Activated CD4-positive, alpha-beta T cell treated with anti-CD3 and anti-CD28 coated beads, Interleukin-2, amount 10 ng/mL, durations not matched to agents 7 days and 5 days (primary cell): ENCODE data around the gene NUP58. TPM values are rescaled to one million over a fixed set of nuclear protein-coding genes. Genes with fewer than 3 reads are reported as not detected.

Source experiments
- CTCF ChIA-PET: fragments of 350-600 bp; sonication (Branson Sonifier 250); formaldehyde crosslinking; loops from one replicate; lab custom pipeline; 2021; ENCODE audit warnings: antibody characterized with exemption; lab: Charles Lee
- POLR2A ChIA-PET: fragments of 350-600 bp; sonication (Branson Sonifier 250); formaldehyde crosslinking; loops from one replicate; lab custom pipeline; 2021; ENCODE audit warnings: antibody characterized with exemption; lab: Charles Lee
- DNase-seq: peaks from one replicate; pipeline ENCODE4 v3.0.0-alpha.2; 2020
- H3K27ac Mint-ChIP-seq: one replicate; pipeline ENCODE4 v1.8.0; 2021; ENCODE audit warnings: mild to moderate bottlenecking, moderate library complexity, mixed read lengths
- H3K27me3 Mint-ChIP-seq: one replicate; pipeline ENCODE4 v1.8.0; 2021; ENCODE audit warnings: mixed read lengths
- H3K36me3 Mint-ChIP-seq: one replicate; pipeline ENCODE4 v1.8.0; 2021; ENCODE audit warnings: low read depth, mixed read lengths
- H3K4me1 Mint-ChIP-seq: one replicate; pipeline ENCODE4 v1.8.0; 2021; ENCODE audit warnings: mixed read lengths
- H3K4me3 Mint-ChIP-seq: one replicate; pipeline ENCODE4 v1.8.0; 2021; ENCODE audit warnings: mild to moderate bottlenecking, moderate library complexity, mixed read lengths
- H3K9me3 Mint-ChIP-seq: one replicate; pipeline ENCODE4 v1.8.0; 2021; ENCODE audit warnings: mixed read lengths
- total RNA-seq, 2 experiments: library from RNA; stranded (reverse); gene quantifications; one replicate each; pipeline ENCODE4 v1.2.3, GENCODE V29; 2021

Gene NUP58, protein sequence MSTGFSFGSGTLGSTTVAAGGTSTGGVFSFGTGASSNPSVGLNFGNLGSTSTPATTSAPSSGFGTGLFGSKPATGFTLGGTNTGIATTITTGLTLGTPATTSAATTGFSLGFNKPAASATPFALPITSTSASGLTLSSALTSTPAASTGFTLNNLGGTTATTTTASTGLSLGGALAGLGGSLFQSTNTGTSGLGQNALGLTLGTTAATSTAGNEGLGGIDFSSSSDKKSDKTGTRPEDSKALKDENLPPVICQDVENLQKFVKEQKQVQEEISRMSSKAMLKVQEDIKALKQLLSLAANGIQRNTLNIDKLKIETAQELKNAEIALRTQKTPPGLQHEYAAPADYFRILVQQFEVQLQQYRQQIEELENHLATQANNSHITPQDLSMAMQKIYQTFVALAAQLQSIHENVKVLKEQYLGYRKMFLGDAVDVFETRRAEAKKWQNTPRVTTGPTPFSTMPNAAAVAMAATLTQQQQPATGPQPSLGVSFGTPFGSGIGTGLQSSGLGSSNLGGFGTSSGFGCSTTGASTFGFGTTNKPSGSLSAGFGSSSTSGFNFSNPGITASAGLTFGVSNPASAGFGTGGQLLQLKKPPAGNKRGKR
- 10 to 100 TPM; 75.0 to 76.0 TPM for total RNA-seq

GRCh38 chr13:25301347-25302113 lies at the start of gene NUP58:
Gene NUP58, plus strand, starts transcription at chr13:25301625. Its CDS starts 149 bp downstream, at chr13:25301774.
- ChIA-PET CTCF (interaction anchor here (1.4 kb wide), 1 partner anchor 23 kb away, joined by 3 read pairs; no protein-coding TSS in a partner anchor), POLR2A (interaction anchor here (0.6 kb wide), 1 partner anchor 10 kb away, joined by 3 read pairs; no protein-coding TSS in a partner anchor)
- peaks cover 5% of the 10 kb centered on the region for H3K9me3 Mint-ChIP-seq
- DNase-seq: peak; percentile 95
- H3K27ac Mint-ChIP-seq: peak within 1 kb of the TSS; percentile 96
- H3K27me3 Mint-ChIP-seq: peaks cover 10% of the 10 kb centered on the region
- peaks cover 45% of the 10 kb centered on the region for H3K4me1 Mint-ChIP-seq
- peak within 1 kb of the TSS; percentile 93 for H3K4me3 Mint-ChIP-seq
- H3K36me3 Mint-ChIP-seq: peaks cover 31% of the 10 kb centered on the region

DNA sequence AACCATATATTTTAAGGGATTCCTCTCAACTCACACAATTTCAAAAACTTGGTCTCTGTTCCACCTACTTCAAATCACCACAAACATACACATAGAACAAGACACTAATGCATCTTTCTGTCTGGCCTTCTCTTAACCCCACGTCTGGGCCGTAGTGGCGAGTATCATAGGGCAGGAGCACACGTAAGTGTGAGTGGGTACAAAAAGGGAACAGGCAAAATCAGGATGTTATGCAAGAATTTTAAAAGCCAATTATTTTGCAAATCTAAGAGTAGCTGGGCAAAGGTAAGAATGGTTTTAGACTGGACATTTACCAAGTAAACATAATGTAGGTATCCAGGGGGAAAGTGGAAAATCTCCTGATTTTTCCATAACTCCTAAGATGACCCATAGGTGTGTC lies 49.2 kb upstream of the NUP58 start:
- CTCF ChIA-PET: interaction anchor here (1.0 kb wide), 1 partner anchor 15 kb away, joined by 4 read pairs; no protein-coding TSS in a partner anchor
- Mint-ChIP-seq H3K4me1 (no peaks in the 10 kb centered on the region), H3K27ac (no peak overlapping the region), H3K27me3 (no peaks in the 10 kb centered on the region), H3K36me3 (peaks cover 29% of the 10 kb centered on the region), H3K4me3 (no peak overlapping the region), H3K9me3 (no peaks in the 10 kb centered on the region)
- DNase-seq: no peak
- POLR2A ChIA-PET: no interaction called here

DNA sequence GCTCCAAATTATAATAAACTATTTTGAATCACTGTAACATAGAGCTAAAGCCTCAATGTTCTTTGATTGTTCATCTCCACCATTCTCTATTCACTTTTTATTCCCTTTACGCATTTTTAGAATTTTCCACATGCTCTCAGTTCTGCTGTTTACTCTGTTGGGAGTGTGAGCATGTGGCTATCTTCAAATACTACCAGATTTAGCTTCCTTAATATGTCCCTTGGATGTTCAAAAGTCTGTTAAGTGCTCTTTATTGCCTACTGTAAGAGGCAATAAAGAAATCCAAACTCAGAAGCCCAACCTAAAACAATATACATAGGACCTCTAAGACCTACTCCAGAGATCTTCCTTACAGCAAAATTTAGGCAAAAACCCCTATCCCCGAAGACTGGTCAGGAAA lies 48.7 kb upstream of the NUP58 start:
- H3K4me1 Mint-ChIP-seq: no peaks in the 10 kb centered on the region
- no peak for DNase-seq
- peaks cover 33% of the 10 kb centered on the region for H3K36me3 Mint-ChIP-seq

DNA sequence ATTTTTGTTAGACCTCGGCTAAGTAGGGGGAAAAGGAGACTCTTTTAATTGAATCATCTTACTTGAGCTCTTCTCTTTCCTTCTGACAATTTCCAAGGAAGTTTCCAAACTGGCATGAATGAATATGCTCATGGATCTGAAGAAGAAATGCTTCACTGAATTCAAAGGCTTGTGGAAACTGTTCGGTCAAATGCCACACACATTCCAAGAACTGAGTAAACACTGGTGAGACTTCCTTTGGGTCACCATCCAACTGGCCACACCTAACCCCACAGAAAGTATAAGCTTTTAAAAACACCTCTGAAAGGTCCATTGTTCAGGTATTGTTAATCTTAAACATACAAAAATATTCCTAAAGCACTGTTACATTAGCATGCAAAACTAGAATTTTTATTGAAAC lies 47.7 kb upstream of the NUP58 start:
- Mint-ChIP-seq H3K27ac (no peak overlapping the region), H3K4me1 (no peaks in the 10 kb centered on the region), H3K36me3 (peaks cover 34% of the 10 kb centered on the region), H3K27me3 (no peaks in the 10 kb centered on the region), H3K9me3 (no peaks in the 10 kb centered on the region), H3K4me3 (no peak overlapping the region)
- ChIA-PET POLR2A (no interaction called here), CTCF (no interaction called here)
- DNase-seq: no peak

More for the DNA sequence above, 48.7 kb upstream of the NUP58 start:
- ChIA-PET POLR2A (no interaction called here), CTCF (interaction anchor here (1.0 kb wide), 1 partner anchor 16 kb away, joined by 4 read pairs; no protein-coding TSS in a partner anchor)
- Mint-ChIP-seq H3K27me3 (no peaks in the 10 kb centered on the region), H3K27ac (no peak overlapping the region), H3K9me3 (no peaks in the 10 kb centered on the region), H3K4me3 (no peak overlapping the region)

DNA sequence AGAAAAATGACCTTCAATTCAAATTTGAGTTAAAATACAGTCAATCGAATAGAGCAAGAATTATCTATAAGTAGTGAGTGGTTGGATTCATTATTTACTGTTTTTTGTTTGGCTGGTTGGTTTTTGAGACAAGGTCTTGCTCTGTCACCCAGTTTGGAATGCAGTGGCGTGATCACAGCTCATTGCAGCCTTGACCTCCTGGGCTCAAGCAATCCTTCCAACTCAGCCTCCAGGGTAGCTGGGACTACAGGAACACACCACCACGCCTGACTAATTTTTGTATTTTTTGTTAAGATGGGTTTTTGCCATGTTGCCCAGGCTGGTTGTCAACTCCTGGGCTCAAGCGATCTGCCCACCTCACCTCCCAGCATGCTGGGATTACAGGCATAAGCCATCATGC lies 39.2 kb upstream of the NUP58 start:
- Mint-ChIP-seq H3K27ac (no peak overlapping the region), H3K36me3 (peaks cover 41% of the 10 kb centered on the region), H3K27me3 (no peaks in the 10 kb centered on the region), H3K9me3 (no peaks in the 10 kb centered on the region), H3K4me3 (no peak overlapping the region), H3K4me1 (no peaks in the 10 kb centered on the region)
- ChIA-PET POLR2A (no interaction called here), CTCF (no interaction called here)
- DNase-seq: no peak

DNA sequence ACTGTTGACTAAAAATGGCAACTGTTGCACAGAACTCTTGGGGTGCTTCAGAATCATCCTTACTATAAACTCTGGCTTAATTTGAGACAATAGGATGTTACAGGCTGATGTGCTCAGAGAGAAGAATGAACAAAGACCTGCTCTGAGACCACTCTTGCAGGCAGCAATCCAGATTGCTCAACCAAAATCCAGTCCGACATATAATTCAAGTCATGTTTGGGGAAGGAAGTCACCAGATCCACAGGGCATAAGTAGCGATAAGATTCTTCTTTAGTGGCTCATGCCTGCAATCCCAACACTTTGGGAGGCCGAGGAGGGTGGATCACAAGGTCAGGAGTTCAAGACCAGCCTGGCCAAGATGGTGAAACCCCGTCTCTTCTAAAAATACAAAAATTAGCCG lies 34.7 kb upstream of the NUP58 start:
- no peak for DNase-seq
- POLR2A ChIA-PET: no interaction called here
- Mint-ChIP-seq H3K9me3 (no peaks in the 10 kb centered on the region), H3K36me3 (peaks cover 37% of the 10 kb centered on the region), H3K4me1 (peaks cover 2% of the 10 kb centered on the region), H3K27me3 (no peaks in the 10 kb centered on the region), H3K4me3 (no peak overlapping the region), H3K27ac (no peak overlapping the region)
- CTCF ChIA-PET: no interaction called here

DNA sequence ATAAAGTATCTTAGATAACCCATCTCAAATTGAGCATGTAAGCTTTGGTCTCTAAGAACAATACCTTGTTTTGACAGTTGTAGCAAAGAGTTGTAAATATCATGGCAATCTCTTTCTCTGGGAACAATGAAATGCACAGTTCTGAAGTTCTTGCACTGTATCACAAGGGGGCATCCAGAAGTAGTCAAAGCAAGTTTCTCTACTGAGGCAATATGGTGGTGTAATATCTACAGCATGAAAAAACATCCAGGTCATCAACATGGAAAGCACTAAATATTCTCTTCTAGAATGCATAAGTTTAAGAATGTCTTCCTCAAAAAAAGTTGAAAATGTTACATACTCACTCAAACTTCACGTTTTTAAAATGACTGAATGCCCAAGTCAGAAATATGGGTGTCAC lies 33.7 kb upstream of the NUP58 start:
- Mint-ChIP-seq H3K27me3 (no peaks in the 10 kb centered on the region), H3K36me3 (peaks cover 39% of the 10 kb centered on the region), H3K27ac (no peak overlapping the region), H3K4me3 (no peak overlapping the region), H3K9me3 (no peaks in the 10 kb centered on the region), H3K4me1 (peaks cover 2% of the 10 kb centered on the region)
- POLR2A ChIA-PET: no interaction called here
- no peak for DNase-seq
- CTCF ChIA-PET: no interaction called here

GRCh38 chr13:25268561-25268960 lies 32.9 kb upstream of the NUP58 start:
- Mint-ChIP-seq H3K27me3 (no peaks in the 10 kb centered on the region), H3K9me3 (no peaks in the 10 kb centered on the region), H3K4me3 (no peak overlapping the region), H3K4me1 (peaks cover 2% of the 10 kb centered on the region), H3K27ac (no peak overlapping the region), H3K36me3 (peaks cover 33% of the 10 kb centered on the region)
- ChIA-PET CTCF (no interaction called here), POLR2A (no interaction called here)
- DNase-seq: no peak

GRCh38 chr13:25276748-25277147 lies 24.7 kb upstream of the NUP58 start:
- Mint-ChIP-seq H3K4me1 (peaks cover 34% of the 10 kb centered on the region), H3K9me3 (no peaks in the 10 kb centered on the region), H3K27ac (no peak overlapping the region), H3K27me3 (no peaks in the 10 kb centered on the region), H3K4me3 (no peak overlapping the region), H3K36me3 (peaks cover 15% of the 10 kb centered on the region)
- POLR2A ChIA-PET: no interaction called here
- CTCF ChIA-PET: interaction anchor here (3.3 kb wide), 1 partner anchor 11 kb away, joined by 13 read pairs; the partner anchor contains the start of gene MTMR6
- DNase-seq: no peak

GRCh38 chr13:25280396-25280795 lies 21.0 kb upstream of the NUP58 start:
- H3K9me3 Mint-ChIP-seq: no peaks in the 10 kb centered on the region
- H3K4me3 Mint-ChIP-seq: no peak overlapping the region
- H3K4me1 Mint-ChIP-seq: peaks cover 64% of the 10 kb centered on the region
- ChIA-PET POLR2A (no interaction called here), CTCF (interaction anchor here (0.7 kb wide), 1 partner anchor 184 kb away, joined by 3 read pairs; no protein-coding TSS in a partner anchor)
- peaks cover 17% of the 10 kb centered on the region for H3K36me3 Mint-ChIP-seq
- DNase-seq: no peak
- no peak overlapping the region for H3K27ac Mint-ChIP-seq
- H3K27me3 Mint-ChIP-seq: no peaks in the 10 kb centered on the region

DNA sequence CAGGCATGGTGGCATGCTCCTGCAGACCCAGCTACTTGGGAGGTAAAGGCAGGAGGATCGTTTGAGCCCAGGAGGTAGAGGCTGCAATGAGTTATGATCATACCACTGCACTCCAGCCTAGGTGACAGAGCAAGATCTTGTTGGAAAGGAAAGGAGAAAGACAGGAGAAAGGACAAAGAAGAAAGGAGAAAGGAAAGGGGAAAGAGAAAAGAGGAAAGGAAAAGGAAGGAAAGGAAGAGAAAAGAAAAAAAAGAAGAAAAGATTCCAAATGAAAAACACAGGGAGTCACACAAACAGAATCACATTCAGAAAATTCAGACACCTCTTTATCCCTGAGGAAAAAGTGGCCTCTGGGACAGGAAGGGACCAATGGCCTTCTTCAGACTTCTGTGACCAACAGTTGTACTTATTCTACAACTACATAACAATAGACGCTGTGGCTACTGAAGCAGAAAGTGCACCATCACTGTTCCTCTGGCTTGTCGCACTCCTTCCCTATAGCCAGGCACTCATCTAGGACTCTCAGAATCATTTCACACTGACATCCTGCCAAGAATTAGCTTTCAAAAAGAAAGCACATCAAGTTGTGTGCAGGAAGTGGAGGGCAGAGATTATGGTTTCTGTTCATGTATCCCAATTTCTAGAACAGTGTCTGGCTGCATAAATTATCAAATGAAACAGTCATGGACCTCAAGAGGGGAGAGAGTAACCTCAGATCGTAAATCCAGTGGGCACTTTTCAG lies 20.1 kb upstream of the NUP58 start:
- no peak for DNase-seq
- H3K4me3 Mint-ChIP-seq: no peak overlapping the region

GRCh38 chr13:25281935-25282332 lies 19.5 kb upstream of the NUP58 start:
- CTCF ChIA-PET: no interaction called here
- H3K4me1 Mint-ChIP-seq: peaks cover 64% of the 10 kb centered on the region
- H3K27me3 Mint-ChIP-seq: no peaks in the 10 kb centered on the region

More for the DNA sequence above, 20.1 kb upstream of the NUP58 start:
- Mint-ChIP-seq H3K36me3 (peaks cover 23% of the 10 kb centered on the region), H3K27ac (peak overlapping the region; percentile 55), H3K4me1 (peaks cover 68% of the 10 kb centered on the region), H3K27me3 (no peaks in the 10 kb centered on the region), H3K9me3 (no peaks in the 10 kb centered on the region)
- POLR2A ChIA-PET: no interaction called here
- CTCF ChIA-PET: no interaction called here

More at GRCh38 chr13:25281935-25282332, 19.5 kb upstream of the NUP58 start:
- POLR2A ChIA-PET: no interaction called here
- Mint-ChIP-seq H3K9me3 (no peaks in the 10 kb centered on the region), H3K4me3 (no peak overlapping the region), H3K27ac (peak overlapping the region; percentile 55), H3K36me3 (peaks cover 25% of the 10 kb centered on the region)
- DNase-seq: no peak
